Stomach (tissue), 9 donors: ENCODE results near the gene PDIA5. TPM values are rescaled to one million over a fixed set of nuclear protein-coding genes. Genes with fewer than 3 reads are reported as not detected.

Experiments used
- DNase-seq, 2 donors: peaks; one replicate each; pipeline versions ENCODE4 v3.0.0 to v3.0.0-alpha.2; 2013 to 2019
- H3K27ac ChIP-seq, 5 donors: fragments of 200-600 bp in 4 of 5; sonication (generic) in 4 of 5; one replicate each; pipeline ENCODE4 v1.5.1; 2013 to 2019; ENCODE audit warnings: mild to moderate bottlenecking in 1 of 5, moderate library complexity in 1 of 5
- H3K27me3 ChIP-seq, 3 donors: fragments of 200-600 bp; sonication (generic); one replicate each; pipeline ENCODE4 v1.5.1; 2017 to 2019; ENCODE audit warnings: mixed run types in 1 of 3
- H3K36me3 ChIP-seq, 4 donors: fragments of 200-600 bp; sonication (generic); 1 replicate in 3 of 4; 2 replicates in 1 of 4; pipeline ENCODE4 v1.5.1; 2016 to 2019
- H3K4me1 ChIP-seq, 4 donors: fragments of 200-600 bp; sonication (generic); one replicate each; pipeline ENCODE4 v1.5.1; 2016 to 2019
- H3K4me3 ChIP-seq, 4 donors: fragments of 200-600 bp; sonication (generic) in 3 of 4; one replicate each; pipeline ENCODE4 v1.5.1; 2016 to 2019; ENCODE audit warnings: mild to moderate bottlenecking in 1 of 4
- H3K9me3 ChIP-seq, 4 donors: fragments of 200-600 bp; sonication (generic); one replicate each; pipeline ENCODE4 v1.5.1; 2016 to 2019
- CTCF ChIP-seq, 7 experiments: fragments of 450-650 bp in 4 of 7; fragments of 200-600 bp in 3 of 7; sonication (generic) in 3 of 7; IDR thresholded peaks; one replicate each; pipeline ENCODE4 v1.5.1; 2016 to 2019; ENCODE audit warnings: antibody characterized with exemption in 7 of 7, control low read depth in 2 of 7, mild to moderate bottlenecking in 1 of 7
- EP300 ChIP-seq: sonication (generic); formaldehyde crosslinking; IDR thresholded peaks from one replicate; pipeline ENCODE4 v1.6.1; 2017; ENCODE audit warnings: antibody characterized with exemption
- POLR2A ChIP-seq, 4 donors: fragments of 450-650 bp; IDR thresholded peaks; one replicate each; pipeline ENCODE4 v1.6.1; 2016; ENCODE audit warnings: antibody characterized with exemption in 4 of 4, control low read depth in 2 of 4, mild to moderate bottlenecking in 1 of 4, moderate library complexity in 1 of 4
- POLR2AphosphoS5 ChIP-seq, 3 donors: sonication (generic); formaldehyde crosslinking; IDR thresholded peaks; one replicate each; pipeline ENCODE4 v1.6.1; 2016; ENCODE audit warnings: antibody characterized with exemption in 3 of 3
- WGBS, 5 donors: extraction: QIAGEN DNeasy Blood & Tissue Kit in 3 of 5; methylation state at CpG; one replicate each; pipeline versions ENCODE4 v1.1.5 to v1.1.7; 2013 to 2018; 5-methylcytosine and 5-hydroxymethylcytosine counted together
- intact Hi-C: fragments of 100-400 bp; cut with DNase I; formaldehyde crosslinking; loops from one replicate; pipeline ENCODE4 v1.15.1; 2023; ENCODE audit warnings: low total_unique reads
- polyA plus RNA-seq, 3 donors: library from polyadenylated mRNA; stranded (reverse); fragments of 200-250 nt; gene quantifications; one replicate each; pipeline ENCODE4 v1.2.3, GENCODE V29; 2013
- total RNA-seq, 5 donors: library from RNA; depleted of rRNA; stranded (reverse); fragments of >200 nt; gene quantifications; one replicate each; pipeline versions ENCODE4 v1.1.0 to v1.2.3, GENCODE V29; 2014 to 2016
- donor health status: healthy with polysubstance abuse.
- donor health status: Bipolar disorder and iron deficiency.
- donor health status: healthy.

The PDIA5 gene
- total and polyA plus RNA-seq, 8 donors: 13.9 to 75.3 (median 35.0) TPM

- Histone ChIP-seq H3K27ac (peak overlapping the region; percentile 13 to 50 (median 30)), H3K4me3 (no peak overlapping the region), H3K36me3 (peaks cover 0 to 8% (median 0%) of the 10 kb centered on the region in 4 donors), H3K4me1 (peaks cover 67 to 89% (median 77%) of the 10 kb centered on the region in 4 donors), H3K27me3 (no peaks in the 10 kb centered on the region), H3K9me3 (no peaks in the 10 kb centered on the region)
- DNase-seq: peak in 1 of 2 donors; percentile 35
- intact Hi-C loops: no loop called here
- no peak for TF ChIP-seq CTCF (IDR thresholded peaks at IDR 0.05)
- TF ChIP-seq POLR2AphosphoS5 (IDR thresholded peaks at IDR 0.05): no peak
- no peak for TF ChIP-seq POLR2A (IDR thresholded peaks at IDR 0.05)
- TF ChIP-seq EP300: no peak
- WGBS, 5 donors: 27 to 46% (median 38%) methylated on average over 10 of the region's 10 CpGs
Observed at GRCh38 chr3:123085293-123085931, 18.6 kb downstream of the PDIA5 start.

GRCh38 chr3:123085932-123086627 lies 19.3 kb downstream of the PDIA5 start:
- Histone ChIP-seq H3K9me3 (no peaks in the 10 kb centered on the region), H3K27me3 (no peaks in the 10 kb centered on the region), H3K27ac (peak overlapping the region in 2 of 5 donors; percentile 21 to 30), H3K4me3 (no peak overlapping the region), H3K36me3 (peaks cover 0 to 15% (median 3%) of the 10 kb centered on the region in 4 donors), H3K4me1 (peaks cover 68 to 89% (median 76%) of the 10 kb centered on the region in 4 donors)
- intact Hi-C loops: no loop called here
- WGBS, 5 donors: 63 to 81% (median 72%) methylated on average over 5 of the region's 5 CpGs
- DNase-seq: no peak
- TF ChIP-seq POLR2A (IDR thresholded peaks at IDR 0.05) (no peak), CTCF (IDR thresholded peaks at IDR 0.05) (no peak), EP300 (no peak), POLR2AphosphoS5 (IDR thresholded peaks at IDR 0.05) (no peak)

- Histone ChIP-seq H3K27me3 (no peaks in the 10 kb centered on the region), H3K27ac (peak overlapping the region in 1 of 5 donors; percentile 10), H3K4me1 (peaks cover 50 to 71% (median 60%) of the 10 kb centered on the region in 4 donors), H3K9me3 (no peaks in the 10 kb centered on the region), H3K4me3 (no peak overlapping the region), H3K36me3 (peaks cover 14 to 38% (median 26%) of the 10 kb centered on the region in 4 donors)
- DNase-seq: no peak
- intact Hi-C loops: no loop called here
- TF ChIP-seq EP300 (no peak), POLR2AphosphoS5 (IDR thresholded peaks at IDR 0.05) (no peak), POLR2A (IDR thresholded peaks at IDR 0.05) (no peak), CTCF (IDR thresholded peaks at IDR 0.05) (no peak)
- 75 to 85% (median 81%) methylated on average over 2 of the region's 2 CpGs for WGBS, 5 donors
Observed at GRCh38 chr3:123088387-123088786, 21.6 kb downstream of the PDIA5 start.

- peaks cover 18 to 46% (median 36%) of the 10 kb centered on the region in 4 donors for H3K36me3 ChIP-seq
- TF ChIP-seq EP300: no peak
- TF ChIP-seq CTCF (IDR thresholded peaks at IDR 0.05): no peak
- TF ChIP-seq POLR2AphosphoS5 (IDR thresholded peaks at IDR 0.05): no peak
- no peak for TF ChIP-seq POLR2A (IDR thresholded peaks at IDR 0.05)
- intact Hi-C loops: no loop called here
- no peaks in the 10 kb centered on the region for H3K27me3 ChIP-seq
- H3K9me3 ChIP-seq: no peaks in the 10 kb centered on the region
- H3K4me1 ChIP-seq: peaks cover 37 to 59% (median 46%) of the 10 kb centered on the region in 4 donors
- peak; percentile 38 to 89 for DNase-seq
- H3K27ac ChIP-seq: peak overlapping the region; percentile 47 to 72 (median 60)
- 31 to 53% (median 36%) methylated on average over 6 to 12 of the region's 12 CpGs for WGBS, 5 donors
- H3K4me3 ChIP-seq: no peak overlapping the region
Observed at GRCh38 chr3:123089611-123090331, 22.9 kb downstream of the PDIA5 start.
